22Rv1 (cell line): ENCODE data around the gene RNF213.

ENCODE experiments used
- ZFX ChIP-seq: fragments of 450-650 bp; IDR thresholded peaks from 2 replicates; pipeline ENCODE4 v1.6.1; 2017; ENCODE audit warnings: antibody characterized with exemption, borderline replicate concordance
- TF ChIP-seq, protein P1 (sequence below): fragments of 450-650 bp; IDR thresholded peaks from 2 replicates; pipeline ENCODE4 v1.5.1; 2017; ENCODE audit warnings: mild to moderate bottlenecking

DNA sequence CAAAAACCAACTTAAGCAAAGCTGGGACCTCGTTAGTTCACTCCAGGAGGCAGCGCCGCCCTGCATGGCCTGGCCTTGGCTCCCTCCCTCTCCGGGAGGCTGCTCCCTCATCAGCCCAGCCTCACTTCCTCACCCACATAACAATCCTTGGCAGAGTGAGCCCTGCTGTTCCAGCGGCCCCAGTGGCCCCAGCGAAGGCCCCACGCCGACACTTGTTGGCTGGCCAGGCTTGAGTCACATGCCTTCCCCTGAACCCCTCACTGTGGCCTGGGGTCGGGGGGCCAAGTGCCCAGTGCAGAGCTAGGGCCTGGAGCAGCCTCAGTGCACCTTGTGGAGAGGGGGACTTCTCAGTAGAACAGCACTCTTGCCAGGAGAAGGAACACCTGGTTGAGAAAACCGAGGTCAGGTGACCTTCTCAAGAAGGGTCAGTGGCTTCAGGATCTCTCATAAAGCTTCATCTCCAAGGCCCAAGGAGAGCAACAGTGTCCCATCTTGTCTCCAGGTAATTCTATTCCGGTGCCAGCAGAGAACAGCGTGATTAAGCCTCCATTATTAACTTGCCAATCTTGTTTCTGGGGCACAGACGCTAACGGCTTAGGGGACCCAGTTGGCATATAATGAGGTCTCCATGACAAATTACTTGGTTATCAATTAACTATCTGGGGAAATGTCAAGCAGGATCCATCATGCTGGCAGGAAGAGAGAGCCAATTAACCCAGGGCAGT is 181.1 kb downstream of the RNF213 start:
- TF ChIP-seq, protein P1, sequence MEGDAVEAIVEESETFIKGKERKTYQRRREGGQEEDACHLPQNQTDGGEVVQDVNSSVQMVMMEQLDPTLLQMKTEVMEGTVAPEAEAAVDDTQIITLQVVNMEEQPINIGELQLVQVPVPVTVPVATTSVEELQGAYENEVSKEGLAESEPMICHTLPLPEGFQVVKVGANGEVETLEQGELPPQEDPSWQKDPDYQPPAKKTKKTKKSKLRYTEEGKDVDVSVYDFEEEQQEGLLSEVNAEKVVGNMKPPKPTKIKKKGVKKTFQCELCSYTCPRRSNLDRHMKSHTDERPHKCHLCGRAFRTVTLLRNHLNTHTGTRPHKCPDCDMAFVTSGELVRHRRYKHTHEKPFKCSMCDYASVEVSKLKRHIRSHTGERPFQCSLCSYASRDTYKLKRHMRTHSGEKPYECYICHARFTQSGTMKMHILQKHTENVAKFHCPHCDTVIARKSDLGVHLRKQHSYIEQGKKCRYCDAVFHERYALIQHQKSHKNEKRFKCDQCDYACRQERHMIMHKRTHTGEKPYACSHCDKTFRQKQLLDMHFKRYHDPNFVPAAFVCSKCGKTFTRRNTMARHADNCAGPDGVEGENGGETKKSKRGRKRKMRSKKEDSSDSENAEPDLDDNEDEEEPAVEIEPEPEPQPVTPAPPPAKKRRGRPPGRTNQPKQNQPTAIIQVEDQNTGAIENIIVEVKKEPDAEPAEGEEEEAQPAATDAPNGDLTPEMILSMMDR = no peak
- no peak for TF ChIP-seq ZFX
